ENCODE data around the gene KCNQ1.
"Not testable (repeated sequence)": the region's sequence is repeated elsewhere in the genome, so short reads cannot be mapped to it uniquely, and the experiment has no call there.

Gene KCNQ1

GRCh38 chr11:2489083-2489482 lies 44.3 kb downstream of the KCNQ1 start:
- Histone ChIP-seq H3K36me3 (ENCODE audit: insufficient read depth, low read length) (no peaks in the 10 kb centered on the region), H3K9me3 (ENCODE audit: insufficient read depth, low read length, severe bottlenecking) (peaks cover 12% of the 10 kb centered on the region), H3K4me1 (ENCODE audit: insufficient read depth, low read length) (no peaks in the 10 kb centered on the region), H3K27me3 (ENCODE audit: insufficient read depth, low read length, poor library complexity) (no peaks in the 10 kb centered on the region), H3K27ac (ENCODE audit: low read length) (no peak overlapping the region), H3K4me3 (ENCODE audit: low read depth in 1 of 2, low read length in 2 of 2) (no peak overlapping the region), H3K9ac (ENCODE audit: low read depth, low read length) (no peak overlapping the region), H3K79me2 (ENCODE audit: insufficient read depth, low read length) (no peaks in the 10 kb centered on the region), H3K4me2 (ENCODE audit: insufficient read depth, low read length) (no peak overlapping the region), H4K20me1 (ENCODE audit: insufficient read depth, low read length) (no peaks in the 10 kb centered on the region), H2AFZ (ENCODE audit: low read depth, low read length) (no peak overlapping the region)
- TF ChIP-seq EZH2 (IDR thresholded peaks at IDR 0.05; ENCODE audit: borderline replicate concordance, low read depth, low read length, severe bottlenecking) = no peak
- TF ChIP-seq CTCF (IDR thresholded peaks at IDR 0.05; ENCODE audit: borderline replicate concordance, extremely low read depth, low read length, poor library complexity, severe bottlenecking) = no peak
- ATAC-seq (ENCODE audit: insufficient read depth, low read depth) (no peak), DNase-seq (no peak)

- H2AFZ ChIP-seq (ENCODE audit: low read depth, low read length); H3K27me3 ChIP-seq (ENCODE audit: insufficient read depth, low read length, poor library complexity): not testable (repeated sequence)
These were observed 53.1 kb downstream of the KCNQ1 start for GRCh38 chr11:2497951-2498350.

GRCh38 chr11:2498750-2499149 lies 53.9 kb downstream of the KCNQ1 start:
- Histone ChIP-seq H3K9me3 (ENCODE audit: insufficient read depth, low read length, severe bottlenecking) (peaks cover 7% of the 10 kb centered on the region), H3K27ac (ENCODE audit: low read length) (no peak overlapping the region), H3K27me3 (ENCODE audit: insufficient read depth, low read length, poor library complexity) (no peaks in the 10 kb centered on the region), H4K20me1 (ENCODE audit: insufficient read depth, low read length) (no peaks in the 10 kb centered on the region), H3K4me3 (ENCODE audit: low read depth in 1 of 2, low read length in 2 of 2) (no peak overlapping the region), H3K9ac (ENCODE audit: low read depth, low read length) (no peak overlapping the region), H3K4me1 (ENCODE audit: insufficient read depth, low read length) (no peaks in the 10 kb centered on the region), H3K79me2 (ENCODE audit: insufficient read depth, low read length) (no peaks in the 10 kb centered on the region), H2AFZ (ENCODE audit: low read depth, low read length) (no peak overlapping the region), H3K4me2 (ENCODE audit: insufficient read depth, low read length) (no peak overlapping the region), H3K36me3 (ENCODE audit: insufficient read depth, low read length) (no peaks in the 10 kb centered on the region)
- no peak for TF ChIP-seq CTCF (IDR thresholded peaks at IDR 0.05; ENCODE audit: borderline replicate concordance, extremely low read depth, low read length, poor library complexity, severe bottlenecking)
- TF ChIP-seq EZH2 (IDR thresholded peaks at IDR 0.05; ENCODE audit: borderline replicate concordance, low read depth, low read length, severe bottlenecking) = no peak
- ATAC-seq (ENCODE audit: insufficient read depth, low read depth) (no peak), DNase-seq (no peak)

More at GRCh38 chr11:2497951-2498350, 53.1 kb downstream of the KCNQ1 start:
- H3K4me2 ChIP-seq (ENCODE audit: insufficient read depth, low read length); H4K20me1 ChIP-seq (ENCODE audit: insufficient read depth, low read length); H3K9ac ChIP-seq (ENCODE audit: low read depth, low read length); H3K4me1 ChIP-seq (ENCODE audit: insufficient read depth, low read length); H3K79me2 ChIP-seq (ENCODE audit: insufficient read depth, low read length); H3K27ac ChIP-seq (ENCODE audit: low read length); DNase-seq; H3K9me3 ChIP-seq (ENCODE audit: insufficient read depth, low read length, severe bottlenecking); H3K36me3 ChIP-seq (ENCODE audit: insufficient read depth, low read length); ATAC-seq (ENCODE audit: insufficient read depth, low read depth); H3K4me3 ChIP-seq (ENCODE audit: low read depth in 1 of 2, low read length in 2 of 2): not testable (repeated sequence)

- no peak overlapping the region for H3K4me2 ChIP-seq (ENCODE audit: insufficient read depth, low read length)
- H3K4me3 ChIP-seq (ENCODE audit: low read depth in 1 of 2, low read length in 2 of 2) = no peak overlapping the region
- H3K79me2 ChIP-seq (ENCODE audit: insufficient read depth, low read length) = no peaks in the 10 kb centered on the region
- DNase-seq (no peak), ATAC-seq (ENCODE audit: insufficient read depth, low read depth) (no peak)
- H3K27ac ChIP-seq (ENCODE audit: low read length) = no peak overlapping the region
- no peaks in the 10 kb centered on the region for H3K36me3 ChIP-seq (ENCODE audit: insufficient read depth, low read length)
- H3K9me3 ChIP-seq (ENCODE audit: insufficient read depth, low read length, severe bottlenecking) = no peaks in the 10 kb centered on the region
- TF ChIP-seq EZH2 (IDR thresholded peaks at IDR 0.05; ENCODE audit: borderline replicate concordance, low read depth, low read length, severe bottlenecking) (no peak), CTCF (IDR thresholded peaks at IDR 0.05; ENCODE audit: borderline replicate concordance, extremely low read depth, low read length, poor library complexity, severe bottlenecking) (no peak)
- H3K27me3 ChIP-seq (ENCODE audit: insufficient read depth, low read length, poor library complexity) = peaks cover 4% of the 10 kb centered on the region
- H2AFZ ChIP-seq (ENCODE audit: low read depth, low read length) = no peak overlapping the region
- no peaks in the 10 kb centered on the region for H3K4me1 ChIP-seq (ENCODE audit: insufficient read depth, low read length)
- H3K9ac ChIP-seq (ENCODE audit: low read depth, low read length) = no peak overlapping the region
- peaks cover 8% of the 10 kb centered on the region; the same call in 1 of the 2 replicates for H4K20me1 ChIP-seq (ENCODE audit: insufficient read depth, low read length)
These were observed 62.5 kb downstream of the KCNQ1 start for GRCh38 chr11:2507212-2507901.
